Measurements from ENCODE around the gene DISC1. TPM values are rescaled to one million over a fixed set of nuclear protein-coding genes. Genes with fewer than 3 reads are reported as not detected.
"Not testable (repeated sequence)": the region's sequence is repeated elsewhere in the genome, so short reads cannot be mapped to it uniquely, and the experiment has no call there.

The DISC1 gene
- total RNA-seq, 2 experiments from 2014 or later: 4.8 to 5.0 TPM

GRCh38 chr1:231778009-231778719 lies 151.6 kb downstream of the DISC1 start:
- CTCF ChIA-PET: no interaction called here
- Mint-ChIP-seq H3K36me3 (ENCODE audit: low read depth) (peaks cover 21% of the 10 kb centered on the region), H3K9me3 (no peaks in the 10 kb centered on the region), H3K4me3 (no peak overlapping the region), H3K27ac (no peak overlapping the region), H3K4me1 (ENCODE audit: low read depth) (peaks cover 7% of the 10 kb centered on the region), H3K27me3 (ENCODE audit: low read depth) (no peaks in the 10 kb centered on the region)
- intact Hi-C loops (cut with micrococcal nuclease): no loop called here
- DNase-seq: no peak

- H3K9me3 Mint-ChIP-seq: no peaks in the 10 kb centered on the region
- CTCF ChIA-PET: no interaction called here
- peaks cover 17% of the 10 kb centered on the region for H3K36me3 Mint-ChIP-seq (ENCODE audit: low read depth)
- no peak overlapping the region for H3K4me3 Mint-ChIP-seq
- no peak for DNase-seq
- no peak overlapping the region for H3K27ac Mint-ChIP-seq
- H3K4me1 Mint-ChIP-seq (ENCODE audit: low read depth): peaks cover 7% of the 10 kb centered on the region
- no peaks in the 10 kb centered on the region for H3K27me3 Mint-ChIP-seq (ENCODE audit: low read depth)
- intact Hi-C loops (cut with micrococcal nuclease): no loop called here
Observed at GRCh38 chr1:231779081-231779480, 152.5 kb downstream of the DISC1 start.

- Mint-ChIP-seq H3K4me3 (no peak overlapping the region), H3K36me3 (ENCODE audit: low read depth) (peaks cover 2% of the 10 kb centered on the region), H3K4me1 (ENCODE audit: low read depth) (peaks cover 7% of the 10 kb centered on the region), H3K27me3 (ENCODE audit: low read depth) (no peaks in the 10 kb centered on the region), H3K27ac (no peak overlapping the region), H3K9me3 (no peaks in the 10 kb centered on the region)
- no peak for DNase-seq
- CTCF ChIA-PET: interaction anchor here (0.5 kb wide), 1 partner anchor 10 kb away, joined by 3 read pairs; no protein-coding TSS in a partner anchor
- intact Hi-C loops (cut with micrococcal nuclease): no loop called here
Observed at GRCh38 chr1:231781892-231782291, 155.3 kb downstream of the DISC1 start.

DNA sequence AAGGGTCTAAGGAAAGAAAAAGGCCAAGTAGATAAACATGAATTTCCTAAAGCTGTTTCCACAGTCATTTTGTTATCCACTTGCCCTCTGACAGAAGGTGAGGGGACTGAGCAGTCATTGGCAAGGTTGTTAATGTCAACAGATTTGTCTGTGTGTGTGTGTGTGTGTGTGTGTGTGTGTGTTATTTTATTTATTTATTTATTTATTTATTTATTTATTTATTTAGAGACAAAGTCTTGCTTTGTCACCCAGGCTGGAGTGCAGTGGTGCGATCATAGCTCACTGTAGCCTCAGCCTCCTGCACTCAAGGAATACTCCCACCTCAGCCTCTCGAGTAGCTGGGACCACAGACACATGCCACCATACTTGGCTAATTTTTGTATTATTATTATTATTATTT lies 158.5 kb downstream of the DISC1 start:
- not testable (repeated sequence) for H3K9me3 Mint-ChIP-seq

GRCh38 chr1:231786126-231786525 lies 159.5 kb downstream of the DISC1 start:
- no peak for DNase-seq
- Mint-ChIP-seq H3K27ac (no peak overlapping the region), H3K4me1 (ENCODE audit: low read depth) (peaks cover 7% of the 10 kb centered on the region), H3K4me3 (no peak overlapping the region), H3K9me3 (no peaks in the 10 kb centered on the region), H3K27me3 (ENCODE audit: low read depth) (no peaks in the 10 kb centered on the region), H3K36me3 (ENCODE audit: low read depth) (peaks cover 11% of the 10 kb centered on the region)
- intact Hi-C loops (cut with micrococcal nuclease): no loop called here
- CTCF ChIA-PET: no interaction called here

More for the DNA sequence above, 158.5 kb downstream of the DISC1 start:
- H3K36me3 Mint-ChIP-seq (ENCODE audit: low read depth): peaks cover 11% of the 10 kb centered on the region
- H3K27ac Mint-ChIP-seq; DNase-seq; H3K4me1 Mint-ChIP-seq (ENCODE audit: low read depth); H3K27me3 Mint-ChIP-seq (ENCODE audit: low read depth); H3K4me3 Mint-ChIP-seq; intact Hi-C loops (cut with micrococcal nuclease): not testable (repeated sequence)
- CTCF ChIA-PET: interaction anchor here (0.6 kb wide), 1 partner anchor 21 kb away, joined by 4 read pairs; no protein-coding TSS in a partner anchor

DNA sequence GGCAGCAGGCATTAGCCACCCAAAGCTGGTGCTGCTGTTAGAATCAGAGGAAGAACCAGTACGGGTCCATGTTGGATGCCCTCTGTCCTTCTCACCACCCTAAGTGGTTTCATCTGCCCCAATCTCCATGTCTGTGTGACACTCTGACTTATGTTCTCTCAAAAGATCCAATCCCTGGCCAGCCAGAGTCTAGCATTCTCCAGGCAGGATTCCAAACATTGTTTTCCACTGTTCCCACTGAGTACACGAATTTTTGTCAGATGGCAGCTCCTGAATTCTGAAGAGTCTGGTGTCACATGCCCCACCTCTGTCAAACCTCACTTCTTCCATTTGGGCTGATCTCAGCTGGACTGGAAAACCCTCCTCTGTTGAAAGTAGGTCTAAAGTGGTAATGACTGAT lies 166.0 kb downstream of the DISC1 start:
- Mint-ChIP-seq H3K4me1 (ENCODE audit: low read depth) (no peaks in the 10 kb centered on the region), H3K9me3 (no peaks in the 10 kb centered on the region), H3K27me3 (ENCODE audit: low read depth) (no peaks in the 10 kb centered on the region), H3K27ac (no peak overlapping the region), H3K36me3 (ENCODE audit: low read depth) (peaks cover 19% of the 10 kb centered on the region), H3K4me3 (no peak overlapping the region)
- intact Hi-C loops (cut with micrococcal nuclease): no loop called here
- no peak for DNase-seq
- CTCF ChIA-PET: no interaction called here

DNA sequence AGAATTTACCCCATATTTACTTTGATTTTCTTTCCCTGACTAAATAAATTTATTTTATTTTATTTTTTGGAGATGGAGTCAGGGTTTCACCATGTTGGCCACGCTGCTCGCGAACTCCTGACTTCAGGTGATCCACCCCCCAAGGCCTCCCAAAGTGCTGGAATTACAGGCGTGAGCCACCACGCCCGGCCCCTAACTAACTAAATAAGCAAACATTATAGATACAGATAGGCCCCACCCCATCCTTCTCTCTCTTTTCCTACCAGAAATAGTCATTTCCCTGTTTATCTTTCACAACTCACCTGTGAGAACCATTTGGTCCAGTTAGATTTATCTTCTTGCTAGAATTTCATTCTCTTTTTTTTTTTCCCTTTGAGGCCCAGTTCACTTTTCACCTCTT lies 167.3 kb downstream of the DISC1 start:
- H3K4me1 Mint-ChIP-seq (ENCODE audit: low read depth): no peaks in the 10 kb centered on the region
- H3K4me3 Mint-ChIP-seq: no peak overlapping the region
- H3K36me3 Mint-ChIP-seq (ENCODE audit: low read depth): peaks cover 16% of the 10 kb centered on the region
- CTCF ChIA-PET: no interaction called here
- no peak overlapping the region for H3K27ac Mint-ChIP-seq
- no peak for DNase-seq
- intact Hi-C loops (cut with micrococcal nuclease): no loop called here
- no peaks in the 10 kb centered on the region for H3K9me3 Mint-ChIP-seq
- H3K27me3 Mint-ChIP-seq (ENCODE audit: low read depth): no peaks in the 10 kb centered on the region

- no peak for DNase-seq
- H3K36me3 Mint-ChIP-seq (ENCODE audit: low read depth): peaks cover 19% of the 10 kb centered on the region
- intact Hi-C loops (cut with micrococcal nuclease): no loop called here
- no peak overlapping the region for H3K27ac Mint-ChIP-seq
- CTCF ChIA-PET: interaction anchor here (0.5 kb wide), 1 partner anchor 284 kb away, joined by 3 read pairs; no protein-coding TSS in a partner anchor
- H3K4me3 Mint-ChIP-seq: no peak overlapping the region
- no peaks in the 10 kb centered on the region for H3K27me3 Mint-ChIP-seq (ENCODE audit: low read depth)
- H3K4me1 Mint-ChIP-seq (ENCODE audit: low read depth): no peaks in the 10 kb centered on the region
- H3K9me3 Mint-ChIP-seq: peaks cover 3% of the 10 kb centered on the region
Observed at GRCh38 chr1:231796141-231796540, 169.6 kb downstream of the DISC1 start.

DNA sequence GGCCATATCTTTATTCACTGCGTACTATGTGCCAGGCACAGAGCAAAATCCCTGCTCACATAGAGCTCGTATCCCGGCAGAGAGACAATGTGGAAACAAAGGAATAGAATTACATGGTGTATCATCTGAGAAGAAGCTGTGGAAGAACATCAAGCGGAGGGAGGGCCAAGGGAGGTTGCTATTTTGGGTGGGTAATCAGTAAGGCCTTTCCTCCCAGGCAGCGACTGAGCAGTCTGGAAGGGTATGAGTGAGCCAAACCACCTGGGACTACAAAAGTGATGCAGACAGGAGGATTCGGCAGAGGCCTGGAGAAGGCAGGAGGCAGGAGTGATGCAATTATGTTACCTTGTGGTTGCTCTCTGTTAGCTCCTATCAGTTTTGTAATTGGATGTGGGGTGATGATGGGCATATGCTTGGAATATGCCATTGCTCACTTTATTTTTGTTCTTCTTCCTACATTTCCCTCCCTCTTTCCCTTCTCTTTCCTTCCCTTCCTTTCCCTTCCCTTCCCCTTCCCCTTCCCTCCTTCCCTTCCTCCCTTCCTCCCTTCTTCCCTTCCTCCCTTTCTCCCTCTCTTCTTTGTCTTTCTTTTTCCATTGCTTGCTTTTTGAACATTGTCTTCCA lies 172.9 kb downstream of the DISC1 start:
- no peak overlapping the region for H3K4me3 Mint-ChIP-seq
- H3K9me3 Mint-ChIP-seq: peaks cover 3% of the 10 kb centered on the region
- no peak overlapping the region for H3K27ac Mint-ChIP-seq
- CTCF ChIA-PET: interaction anchor here (0.9 kb wide), 1 partner anchor 9 kb away, joined by 3 read pairs; no protein-coding TSS in a partner anchor
- no peaks in the 10 kb centered on the region for H3K27me3 Mint-ChIP-seq (ENCODE audit: low read depth)
- H3K4me1 Mint-ChIP-seq (ENCODE audit: low read depth): no peaks in the 10 kb centered on the region
- H3K36me3 Mint-ChIP-seq (ENCODE audit: low read depth): peaks cover 24% of the 10 kb centered on the region
- DNase-seq: no peak
- intact Hi-C loops (cut with micrococcal nuclease): no loop called here

GRCh38 chr1:231800108-231800507 lies 173.5 kb downstream of the DISC1 start:
- H3K27me3 Mint-ChIP-seq (ENCODE audit: low read depth): no peaks in the 10 kb centered on the region
- peaks cover 23% of the 10 kb centered on the region for H3K36me3 Mint-ChIP-seq (ENCODE audit: low read depth)
- H3K4me3 Mint-ChIP-seq: no peak overlapping the region
- intact Hi-C loops (cut with micrococcal nuclease): loop anchor here (10.0 kb wide), 1 partner anchor 175 kb away; the partner anchor contains the start of gene DISC1
- no peak for DNase-seq
- no peaks in the 10 kb centered on the region for H3K4me1 Mint-ChIP-seq (ENCODE audit: low read depth)
- H3K9me3 Mint-ChIP-seq: peaks cover 3% of the 10 kb centered on the region
- no peak overlapping the region for H3K27ac Mint-ChIP-seq
- CTCF ChIA-PET: no interaction called here

GRCh38 chr1:231801042-231801585 lies 174.5 kb downstream of the DISC1 start:
- intact Hi-C loops (cut with micrococcal nuclease): loop anchor here (10.0 kb wide), 1 partner anchor 176 kb away; the partner anchor contains the start of gene DISC1
- DNase-seq: no peak
- H3K36me3 Mint-ChIP-seq (ENCODE audit: low read depth): peaks cover 18% of the 10 kb centered on the region
- CTCF ChIA-PET: interaction anchor here (0.6 to 1.3 kb wide), 2 partner anchors 35 to 44 kb away, joined by 4 to 6 read pairs; no protein-coding TSS in a partner anchor
- no peaks in the 10 kb centered on the region for H3K27me3 Mint-ChIP-seq (ENCODE audit: low read depth)
- H3K27ac Mint-ChIP-seq: no peak overlapping the region
- H3K4me3 Mint-ChIP-seq: no peak overlapping the region
- H3K4me1 Mint-ChIP-seq (ENCODE audit: low read depth): no peaks in the 10 kb centered on the region
- peaks cover 3% of the 10 kb centered on the region for H3K9me3 Mint-ChIP-seq

DNA sequence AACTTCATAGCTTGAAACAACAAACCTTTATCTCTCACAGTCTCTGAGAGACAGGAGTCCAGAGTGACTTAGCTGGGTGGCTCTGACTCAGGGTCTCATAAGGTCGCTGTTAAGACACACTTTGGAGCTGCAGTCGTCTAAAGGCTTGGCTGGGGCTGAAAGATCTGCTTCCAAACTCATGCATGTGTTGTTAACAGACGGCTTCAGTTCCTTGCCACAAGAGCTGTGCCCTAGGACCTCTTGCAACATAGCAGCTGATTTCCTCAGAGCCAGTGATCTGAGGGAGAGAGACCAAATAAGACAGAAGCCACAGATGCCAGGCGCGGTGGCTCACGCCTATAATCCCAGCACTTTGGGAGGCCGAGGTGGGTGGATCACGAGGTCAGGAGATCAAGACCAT lies 176.8 kb downstream of the DISC1 start:
- no peaks in the 10 kb centered on the region for H3K27me3 Mint-ChIP-seq (ENCODE audit: low read depth)
- H3K4me1 Mint-ChIP-seq (ENCODE audit: low read depth): no peaks in the 10 kb centered on the region
- H3K4me3 Mint-ChIP-seq: no peak overlapping the region
- CTCF ChIA-PET: interaction anchor here (1.6 kb wide), 1 partner anchor 824 kb away, joined by 4 read pairs; no protein-coding TSS in a partner anchor
- no peak for DNase-seq
- H3K27ac Mint-ChIP-seq: no peak overlapping the region
- H3K9me3 Mint-ChIP-seq: peaks cover 3% of the 10 kb centered on the region
- intact Hi-C loops (cut with micrococcal nuclease): loop anchor here (10.0 kb wide), 1 partner anchor 179 kb away; the partner anchor contains the start of gene DISC1
- H3K36me3 Mint-ChIP-seq (ENCODE audit: low read depth): peaks cover 16% of the 10 kb centered on the region
